ENCODE data around the gene DNAH10.

DNAH10 gene, protein sequence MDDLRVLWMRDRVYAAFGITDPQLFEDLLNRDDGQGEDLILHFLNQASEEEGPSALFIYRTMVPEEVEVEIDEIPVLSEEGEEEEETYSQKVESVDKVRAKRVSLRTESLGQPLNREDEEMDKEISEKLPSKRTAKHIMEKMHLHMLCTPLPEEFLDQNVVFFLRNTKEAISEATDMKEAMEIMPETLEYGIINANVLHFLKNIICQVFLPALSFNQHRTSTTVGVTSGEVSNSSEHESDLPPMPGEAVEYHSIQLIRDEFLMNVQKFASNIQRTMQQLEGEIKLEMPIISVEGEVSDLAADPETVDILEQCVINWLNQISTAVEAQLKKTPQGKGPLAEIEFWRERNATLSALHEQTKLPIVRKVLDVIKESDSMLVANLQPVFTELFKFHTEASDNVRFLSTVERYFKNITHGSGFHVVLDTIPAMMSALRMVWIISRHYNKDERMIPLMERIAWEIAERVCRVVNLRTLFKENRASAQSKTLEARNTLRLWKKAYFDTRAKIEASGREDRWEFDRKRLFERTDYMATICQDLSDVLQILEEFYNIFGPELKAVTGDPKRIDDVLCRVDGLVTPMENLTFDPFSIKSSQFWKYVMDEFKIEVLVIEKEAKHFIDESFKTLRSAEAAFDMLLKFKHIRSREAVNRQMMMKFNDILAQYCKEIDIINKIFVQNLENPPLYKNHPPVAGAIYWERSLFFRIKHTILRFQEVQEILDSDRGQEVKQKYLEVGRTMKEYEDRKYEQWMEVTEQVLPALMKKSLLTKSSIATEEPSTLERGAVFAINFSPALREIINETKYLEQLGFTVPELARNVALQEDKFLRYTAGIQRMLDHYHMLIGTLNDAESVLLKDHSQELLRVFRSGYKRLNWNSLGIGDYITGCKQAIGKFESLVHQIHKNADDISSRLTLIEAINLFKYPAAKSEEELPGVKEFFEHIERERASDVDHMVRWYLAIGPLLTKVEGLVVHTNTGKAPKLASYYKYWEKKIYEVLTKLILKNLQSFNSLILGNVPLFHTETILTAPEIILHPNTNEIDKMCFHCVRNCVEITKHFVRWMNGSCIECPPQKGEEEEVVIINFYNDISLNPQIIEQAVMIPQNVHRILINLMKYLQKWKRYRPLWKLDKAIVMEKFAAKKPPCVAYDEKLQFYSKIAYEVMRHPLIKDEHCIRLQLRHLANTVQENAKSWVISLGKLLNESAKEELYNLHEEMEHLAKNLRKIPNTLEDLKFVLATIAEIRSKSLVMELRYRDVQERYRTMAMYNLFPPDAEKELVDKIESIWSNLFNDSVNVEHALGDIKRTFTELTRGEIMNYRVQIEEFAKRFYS (N-terminal part only)
- total RNA-seq = 0.15 to 0.72 (median 0.32) reads per million in 18 experiments

DNA sequence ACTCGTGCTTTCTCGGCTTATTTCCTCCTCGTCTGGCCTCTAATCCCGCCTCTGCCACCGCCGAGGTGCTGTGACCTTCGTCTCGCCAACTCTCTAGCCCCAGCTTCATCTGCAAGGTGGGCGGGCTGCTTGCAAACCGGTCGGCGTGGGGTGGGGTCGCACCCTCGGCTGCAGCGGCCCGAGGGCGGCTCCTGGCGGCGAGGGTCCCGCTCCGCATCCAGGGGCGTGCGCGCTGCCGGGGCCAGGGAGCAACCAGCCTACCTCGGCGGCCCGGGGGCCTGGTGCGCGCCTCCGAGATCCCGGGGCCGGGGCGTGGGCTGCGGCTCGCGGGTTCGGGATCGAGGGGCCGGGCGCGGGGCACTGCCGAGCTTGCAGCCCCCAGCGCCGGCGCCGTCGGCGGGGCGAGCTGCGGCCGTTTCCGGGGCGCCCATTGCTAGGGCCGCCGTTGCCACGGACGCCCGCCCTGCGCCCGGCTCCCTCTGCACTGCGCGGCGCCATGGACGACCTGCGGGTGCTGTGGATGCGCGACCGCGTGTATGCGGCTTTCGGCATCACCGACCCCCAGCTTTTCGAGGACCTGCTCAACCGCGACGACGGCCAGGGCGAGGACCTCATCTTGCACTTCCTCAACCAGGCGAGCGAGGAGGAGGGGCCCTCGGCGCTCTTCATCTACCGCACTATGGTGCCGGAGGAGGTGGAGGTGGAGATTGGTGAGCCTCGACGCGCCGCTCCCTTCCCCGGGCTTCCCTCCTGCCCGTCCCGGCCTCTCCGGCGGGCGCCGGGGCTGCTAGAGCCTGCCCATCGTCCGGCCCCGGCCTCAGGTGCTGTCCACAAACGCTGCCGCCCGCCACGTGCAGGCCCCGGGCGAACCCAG is at the start of gene DNAH10:
Gene DNAH10, plus strand, starts transcription at position 461 of the 874 bp plus-strand sequence. Its CDS starts 36 bp downstream, at position 497.
- peak; percentile 56 to 85 for DNase-seq

- DNase-seq = no peak
These were observed 49.3 kb upstream of the DNAH10 start for GRCh38 chr12:123712780-123713319.

DNA sequence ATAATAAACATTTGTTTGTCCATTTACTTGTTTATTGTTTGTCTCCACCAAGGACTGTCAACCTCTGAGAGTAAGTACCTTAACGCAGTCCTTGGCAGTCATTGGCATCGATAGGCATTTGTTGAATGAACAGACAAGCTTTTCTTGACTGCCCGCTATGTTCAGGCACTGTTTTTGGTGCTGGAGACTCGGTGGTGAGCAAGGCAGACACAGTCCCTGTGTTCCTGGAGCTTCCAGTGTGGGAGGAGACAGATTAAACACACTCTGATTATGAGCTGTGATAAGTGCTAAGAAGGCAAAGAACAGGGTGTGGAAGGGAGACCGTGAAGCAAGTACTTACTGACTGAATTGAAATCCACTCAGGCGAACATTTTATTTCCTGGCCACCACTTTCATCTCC is 48.7 kb upstream of the DNAH10 start:
- DNase-seq = no peak

DNA sequence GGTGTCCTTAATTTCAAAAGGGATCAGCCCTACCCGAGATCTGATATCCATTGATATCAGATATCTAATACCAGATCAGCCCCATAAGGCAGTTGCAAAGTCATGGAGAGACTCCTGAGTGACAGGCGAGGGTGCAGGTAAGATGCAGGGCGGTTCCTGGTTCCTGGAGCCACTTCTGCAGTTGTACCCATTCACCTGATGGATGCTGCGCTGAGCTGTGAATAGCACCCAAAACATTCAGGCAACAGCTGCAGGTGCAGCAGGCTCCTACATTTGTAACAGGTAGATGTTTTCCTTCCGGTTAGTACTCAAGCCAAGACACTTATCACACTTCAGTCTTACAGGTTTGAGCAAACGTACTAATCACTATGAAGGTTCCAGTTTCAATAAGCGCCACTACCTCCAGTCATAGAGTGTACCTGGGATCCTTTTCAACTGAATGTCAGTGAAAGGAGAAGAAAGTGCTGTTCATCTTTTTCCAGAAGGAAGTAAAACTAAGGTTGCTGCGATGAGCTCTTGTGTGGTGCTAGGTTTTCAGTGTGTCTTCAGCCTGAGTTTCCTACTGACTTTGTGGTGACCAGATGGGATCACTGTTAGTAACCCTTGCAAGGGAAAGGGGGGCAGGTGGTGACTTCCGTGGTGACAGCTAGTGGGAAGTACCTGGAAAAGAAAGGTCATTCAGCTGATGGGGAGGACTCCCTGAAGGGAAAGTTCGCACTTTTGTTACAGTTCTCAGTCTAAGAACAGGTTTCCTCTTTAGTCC is 48.1 kb upstream of the DNAH10 start:
- peak in 1 of 2 donors; percentile 5 for DNase-seq

GRCh38 chr12:123715195-123715594 is 46.9 kb upstream of the DNAH10 start:
- DNase-seq = no peak

DNA sequence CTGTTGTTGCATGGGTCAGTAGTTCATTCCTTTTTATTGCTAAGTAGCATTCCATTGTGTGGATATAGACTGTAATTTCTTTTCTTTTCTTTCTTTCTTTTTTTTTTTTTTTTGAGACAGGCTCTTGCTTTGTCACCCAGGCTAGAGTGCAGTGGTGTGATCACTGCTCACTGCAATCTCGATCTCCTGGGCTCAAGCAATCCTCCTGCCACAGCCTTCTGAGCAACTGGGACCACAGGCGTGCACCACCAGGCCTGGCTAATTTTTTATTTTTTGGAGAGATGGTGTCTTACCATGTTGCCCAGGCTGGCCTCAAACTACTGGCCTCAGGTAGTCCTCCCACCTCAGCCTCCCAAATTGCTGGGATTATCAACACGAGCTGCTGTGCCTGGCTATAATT is 44.8 kb upstream of the DNAH10 start:
- no peak for DNase-seq

DNA sequence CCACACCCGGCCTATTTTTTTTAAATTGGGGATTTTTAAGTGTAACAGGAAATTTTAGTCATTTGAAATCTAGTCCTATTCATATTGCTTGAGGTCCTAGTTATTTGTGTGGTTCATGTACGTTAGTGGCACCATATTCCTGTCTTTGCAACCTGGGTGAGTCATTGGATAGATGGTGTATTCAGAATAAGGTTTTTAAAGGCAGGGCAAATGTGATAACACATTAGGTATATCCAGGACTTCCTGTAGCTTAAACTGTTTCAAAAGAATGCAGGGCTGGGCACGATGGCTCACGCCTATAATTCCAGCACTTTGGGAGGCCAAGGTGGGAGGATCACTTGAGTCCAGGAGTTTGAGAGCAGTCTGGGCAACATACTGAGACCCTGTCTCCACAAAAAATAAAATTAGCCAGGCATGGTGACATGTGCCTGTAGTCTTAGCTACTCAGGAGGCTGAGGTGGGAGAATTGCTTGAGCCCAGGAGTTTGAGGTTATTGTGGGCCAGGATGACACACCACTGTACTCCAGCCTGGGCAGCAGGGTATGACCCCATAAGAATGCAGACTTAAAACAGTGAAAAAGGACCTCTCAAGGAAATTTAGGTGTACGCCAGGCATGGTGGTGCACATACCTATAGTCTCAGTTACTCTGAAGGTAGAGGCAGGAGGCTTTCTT is 41.8 kb upstream of the DNAH10 start:
- no peak for DNase-seq

DNA sequence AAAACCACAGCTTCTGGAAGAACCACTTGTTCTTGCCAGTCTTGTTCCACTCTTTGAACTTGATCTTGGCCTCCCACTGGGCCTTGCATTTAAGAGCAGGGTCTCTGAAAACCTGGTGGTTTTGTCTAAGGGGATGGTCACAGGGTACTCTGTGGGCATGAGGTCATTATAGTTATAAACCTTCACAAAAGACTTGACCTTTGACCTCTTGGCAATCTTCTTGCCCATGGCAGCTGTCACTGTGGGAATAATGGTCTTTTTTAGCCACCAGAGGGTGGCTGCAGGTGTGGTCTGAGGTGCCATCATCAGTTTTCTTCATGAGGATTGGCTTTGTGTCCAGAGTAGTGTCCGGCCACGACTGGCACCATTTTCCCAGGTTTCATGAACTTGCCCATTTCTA is 40.9 kb upstream of the DNAH10 start:
- DNase-seq = no peak

DNA sequence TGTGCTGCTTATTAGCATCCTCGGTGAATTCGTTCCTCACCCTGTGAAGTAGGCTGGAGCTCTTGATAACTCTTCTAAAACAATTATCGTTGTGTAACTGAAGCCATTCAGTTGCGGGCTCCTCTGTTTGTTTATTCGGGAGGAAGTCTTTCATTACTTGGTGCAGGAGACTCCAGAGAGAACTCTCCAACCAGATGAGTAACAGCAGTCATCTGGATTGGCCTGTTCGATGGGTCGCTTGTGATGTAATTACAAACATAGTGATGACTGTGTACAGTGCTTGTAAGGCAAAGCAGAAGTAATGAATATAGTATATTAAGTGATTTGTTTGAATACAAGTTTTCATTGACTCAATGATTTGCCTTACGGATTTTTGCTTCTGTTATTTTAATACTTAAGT is 39.1 kb upstream of the DNAH10 start:
- DNase-seq = peak in 1 of 2 donors; percentile 17

GRCh38 chr12:123723765-123724164 is 38.3 kb upstream of the DNAH10 start:
- no peak for DNase-seq

- no peak for DNase-seq
These were observed 35.9 kb upstream of the DNAH10 start for GRCh38 chr12:123726244-123726643.

DNA sequence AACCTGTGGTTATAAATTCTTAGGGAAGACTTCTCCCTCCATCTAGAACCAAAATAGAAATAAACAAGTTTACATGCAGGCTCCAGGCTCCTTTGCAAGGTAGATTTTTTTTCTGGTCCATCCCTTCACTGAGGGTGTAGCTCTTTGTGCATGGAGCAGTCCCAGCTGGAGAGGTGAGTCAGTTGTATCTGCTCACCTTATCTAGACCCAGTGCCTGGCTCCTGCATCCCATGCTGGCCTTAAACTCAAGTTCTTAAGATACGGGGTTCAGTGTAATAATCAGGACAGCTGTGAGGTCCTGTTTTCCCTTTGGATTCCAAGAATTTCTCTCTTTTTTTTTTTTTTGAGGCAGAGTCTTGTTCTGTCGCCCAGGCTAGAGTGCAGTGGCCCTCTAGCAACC is 35.1 kb upstream of the DNAH10 start:
- no peak for DNase-seq

- DNase-seq = no peak
These were observed 34.2 kb upstream of the DNAH10 start for GRCh38 chr12:123727878-123728277.

- no peak for DNase-seq
These were observed 30.5 kb upstream of the DNAH10 start for GRCh38 chr12:123731596-123731995.

- no peak for DNase-seq
These were observed 29.9 kb upstream of the DNAH10 start for GRCh38 chr12:123732251-123732650.

DNA sequence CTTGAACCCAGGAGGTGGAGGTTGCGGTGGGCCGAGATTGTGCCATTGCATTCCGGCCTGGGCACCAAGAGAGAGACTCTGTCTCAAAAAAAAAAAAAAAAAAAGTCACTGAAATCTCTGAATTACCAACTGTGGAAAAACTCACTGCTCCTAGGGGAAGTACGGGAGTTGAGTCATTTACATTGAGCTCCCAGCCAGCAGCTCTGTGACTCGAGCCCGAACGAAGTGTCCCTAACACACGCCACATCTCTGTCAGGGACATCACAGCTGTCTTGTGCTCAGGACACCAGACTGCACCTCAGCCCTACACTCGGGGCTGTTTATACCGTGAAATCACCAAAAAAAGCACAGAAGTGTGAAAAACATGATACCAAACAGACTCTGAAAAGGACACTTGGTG is 28.9 kb upstream of the DNAH10 start:
- DNase-seq = no peak

DNA sequence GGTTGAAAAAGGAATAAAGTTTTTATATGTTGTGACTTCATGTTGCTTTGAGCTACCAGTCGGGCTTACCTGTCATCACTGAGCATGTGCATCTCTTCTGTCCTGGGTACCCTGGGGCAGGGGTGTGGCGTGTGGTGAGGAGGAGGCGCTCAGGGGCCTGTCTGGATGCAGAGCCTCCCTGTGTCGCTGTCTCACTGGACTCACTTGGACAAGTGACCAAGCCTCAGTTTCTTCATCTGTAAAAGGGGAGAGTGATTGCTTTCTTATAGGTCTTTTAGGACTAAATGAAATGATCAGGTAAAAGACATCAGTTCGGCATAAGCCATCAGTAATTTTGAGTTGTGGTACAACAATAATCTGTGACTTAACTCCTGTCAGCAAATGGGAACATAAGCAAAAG is 27.8 kb upstream of the DNAH10 start:
- no peak for DNase-seq

- no peak for DNase-seq
These were observed 20.0 kb upstream of the DNAH10 start for GRCh38 chr12:123741937-123742572.

- peak; percentile 71 to 73 for DNase-seq
These were observed 19.1 kb upstream of the DNAH10 start for GRCh38 chr12:123743002-123743401.

All from inflammatory macrophage (primary cell).